NCI-H2227 (cell line): ENCODE results near the gene DRD2.

ENCODE experiments used
- DNase-seq: peaks from one replicate; lab custom pipeline; 2025; ENCODE audit not compliant: unreplicated experiment; lab: John Stamatoyannopoulos, UW

DRD2 gene

GRCh38 chr11:113377681-113378412, 97.4 kb downstream of the DRD2 start:
- no peak for DNase-seq

GRCh38 chr11:113376156-113376555, 99.0 kb downstream of the DRD2 start:
- DNase-seq, result no peak

- no peak for DNase-seq
These were observed 99.8 kb downstream of the DRD2 start for GRCh38 chr11:113375402-113375801.

- DNase-seq, result no peak
These were observed 101.1 kb downstream of the DRD2 start for GRCh38 chr11:113373981-113374560.

- no peak for DNase-seq
These were observed 101.9 kb downstream of the DRD2 start for GRCh38 chr11:113373306-113373705.

GRCh38 chr11:113372309-113372708, 102.9 kb downstream of the DRD2 start:
- DNase-seq, result no peak

GRCh38 chr11:113370634-113371033, 104.6 kb downstream of the DRD2 start:
- no peak for DNase-seq

GRCh38 chr11:113369411-113369810, 105.8 kb downstream of the DRD2 start:
- no peak for DNase-seq

- DNase-seq, result no peak
These were observed 109.3 kb downstream of the DRD2 start for GRCh38 chr11:113365895-113366294.

GRCh38 chr11:113363996-113364641, 111.1 kb downstream of the DRD2 start:
- no peak for DNase-seq

- DNase-seq, result no peak
These were observed 111.8 kb downstream of the DRD2 start for GRCh38 chr11:113363406-113363805.
